HCT116 (cell line): ENCODE results near the gene MICAL3.

Source experiments
- CBX3 ChIP-seq: IDR thresholded peaks from 2 replicates; pipeline ENCODE4 v1.6.1; 2012; ENCODE audit warnings: low read depth
- CEBPB ChIP-seq: IDR thresholded peaks from 2 replicates; pipeline ENCODE4 v1.6.1; 2012; ENCODE audit warnings: low read depth
- EZH2 ChIP-seq: fragments of 200-600 bp; sonication (generic); IDR thresholded peaks from 2 replicates; pipeline ENCODE4 v1.6.1; 2017; ENCODE audit warnings: antibody characterized with exemption, mixed run types
- EZH2phosphoT487 ChIP-seq: fragments of 200-600 bp; IDR thresholded peaks from 2 replicates; pipeline ENCODE4 v1.6.1; 2018; ENCODE audit warnings: antibody characterized with exemption, borderline replicate concordance
- FOSL1 ChIP-seq: IDR thresholded peaks from 2 replicates; pipeline ENCODE4 v1.6.1; 2012; ENCODE audit warnings: low read depth
- JUND ChIP-seq: IDR thresholded peaks from 2 replicates; pipeline ENCODE4 v1.6.1; 2012
- POLR2A ChIP-seq: IDR thresholded peaks from 2 replicates; pipeline ENCODE4 v1.7.0; 2011; ENCODE audit warnings: borderline replicate concordance; ENCODE audit not compliant: insufficient read depth, insufficient read length; ENCODE audit errors: extremely low read depth
- POLR2AphosphoS5 ChIP-seq: IDR thresholded peaks from 2 replicates; pipeline ENCODE4 v1.6.1; 2011; ENCODE audit warnings: mild to moderate bottlenecking, low read depth, low read length, moderate library complexity
- RAD21 ChIP-seq: IDR thresholded peaks from 2 replicates; pipeline ENCODE4 v1.6.1; 2012; ENCODE audit warnings: low read depth, mild to moderate bottlenecking
- SP1 ChIP-seq: IDR thresholded peaks from 2 replicates; pipeline ENCODE4 v1.6.1; 2012; ENCODE audit warnings: low read depth
- ZNF274 ChIP-seq: fragments of 200-500 bp; sonication (Bioruptor generic); IDR thresholded peaks from 2 replicates; pipeline ENCODE4 v1.6.1; 2014; ENCODE audit warnings: mild to moderate bottlenecking, low read depth, low read length, inconsistent platforms
- TF ChIP-seq, protein P1 (sequence below), 3 experiments: fragments of 200-600 bp in 1 of 3; sonication (generic) in 1 of 3; IDR thresholded peaks in 2 of 3; conservative IDR thresholded peaks in 1 of 3; 2 replicates each; pipeline ENCODE4 v1.5.1; 2012 to 2017; ENCODE audit warnings: low read depth in 2 of 3, low read length in 2 of 3, antibody characterized with exemption in 1 of 3, borderline replicate concordance in 1 of 3, control low read depth in 1 of 3, mild to moderate bottlenecking in 1 of 3, mixed read lengths in 1 of 3, mixed run types in 1 of 3, moderate library complexity in 1 of 3; ENCODE audit not compliant: insufficient read depth in 1 of 3
- TF ChIP-seq, protein P2 (sequence below): IDR thresholded peaks from 2 replicates; pipeline ENCODE4 v1.6.1; 2011; ENCODE audit warnings: mild to moderate bottlenecking, low read length, moderate library complexity; ENCODE audit not compliant: insufficient replicate concordance; ENCODE audit errors: extremely low read depth
- TF ChIP-seq, protein P3 (sequence below): IDR thresholded peaks from 2 replicates; pipeline ENCODE4 v1.6.1; 2012

DNA sequence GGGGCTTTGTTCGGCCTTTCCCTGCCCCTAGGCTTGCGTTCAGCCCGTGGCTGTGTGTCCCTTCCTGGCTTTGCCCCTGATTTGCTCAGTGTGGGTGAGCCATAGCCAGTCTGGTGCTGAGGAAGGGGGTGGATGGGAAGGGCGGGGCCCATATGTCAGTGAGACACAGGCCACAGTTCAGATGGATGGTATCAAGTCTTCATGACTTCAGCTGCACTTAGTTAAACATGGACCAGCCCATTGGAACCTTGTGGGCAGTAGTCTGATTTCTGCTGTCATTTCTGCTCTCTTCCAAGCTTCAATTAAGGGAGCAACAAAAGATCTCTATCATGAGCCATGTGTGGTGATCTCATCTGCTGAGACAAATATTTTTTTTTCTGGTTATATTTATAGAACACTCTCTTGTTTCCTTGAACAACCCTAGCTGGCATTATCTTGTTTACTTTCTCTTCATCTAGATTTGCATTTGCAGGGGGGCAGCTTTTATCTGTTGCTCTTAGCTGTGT is 31.9 kb upstream of the MICAL3 start:
- TF ChIP-seq, protein P1, sequence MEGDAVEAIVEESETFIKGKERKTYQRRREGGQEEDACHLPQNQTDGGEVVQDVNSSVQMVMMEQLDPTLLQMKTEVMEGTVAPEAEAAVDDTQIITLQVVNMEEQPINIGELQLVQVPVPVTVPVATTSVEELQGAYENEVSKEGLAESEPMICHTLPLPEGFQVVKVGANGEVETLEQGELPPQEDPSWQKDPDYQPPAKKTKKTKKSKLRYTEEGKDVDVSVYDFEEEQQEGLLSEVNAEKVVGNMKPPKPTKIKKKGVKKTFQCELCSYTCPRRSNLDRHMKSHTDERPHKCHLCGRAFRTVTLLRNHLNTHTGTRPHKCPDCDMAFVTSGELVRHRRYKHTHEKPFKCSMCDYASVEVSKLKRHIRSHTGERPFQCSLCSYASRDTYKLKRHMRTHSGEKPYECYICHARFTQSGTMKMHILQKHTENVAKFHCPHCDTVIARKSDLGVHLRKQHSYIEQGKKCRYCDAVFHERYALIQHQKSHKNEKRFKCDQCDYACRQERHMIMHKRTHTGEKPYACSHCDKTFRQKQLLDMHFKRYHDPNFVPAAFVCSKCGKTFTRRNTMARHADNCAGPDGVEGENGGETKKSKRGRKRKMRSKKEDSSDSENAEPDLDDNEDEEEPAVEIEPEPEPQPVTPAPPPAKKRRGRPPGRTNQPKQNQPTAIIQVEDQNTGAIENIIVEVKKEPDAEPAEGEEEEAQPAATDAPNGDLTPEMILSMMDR (IDR thresholded peaks at IDR 0.05 in 2 of 3, conservative IDR thresholded peaks at IDR 0.05 in 1 of 3; ENCODE audit: borderline replicate concordance in 1 of 3, insufficient read depth in 1 of 3, low read depth in 2 of 3, low read length in 2 of 3): no peak
- TF ChIP-seq EZH2 (no peak), SP1 (no peak), POLR2A (no peak), JUND (no peak), CEBPB (no peak), FOSL1 (no peak), RAD21 (no peak), POLR2AphosphoS5 (no peak), EZH2phosphoT487 (no peak), ZNF274 (no peak), CBX3 (no peak)
- TF ChIP-seq, protein P2, sequence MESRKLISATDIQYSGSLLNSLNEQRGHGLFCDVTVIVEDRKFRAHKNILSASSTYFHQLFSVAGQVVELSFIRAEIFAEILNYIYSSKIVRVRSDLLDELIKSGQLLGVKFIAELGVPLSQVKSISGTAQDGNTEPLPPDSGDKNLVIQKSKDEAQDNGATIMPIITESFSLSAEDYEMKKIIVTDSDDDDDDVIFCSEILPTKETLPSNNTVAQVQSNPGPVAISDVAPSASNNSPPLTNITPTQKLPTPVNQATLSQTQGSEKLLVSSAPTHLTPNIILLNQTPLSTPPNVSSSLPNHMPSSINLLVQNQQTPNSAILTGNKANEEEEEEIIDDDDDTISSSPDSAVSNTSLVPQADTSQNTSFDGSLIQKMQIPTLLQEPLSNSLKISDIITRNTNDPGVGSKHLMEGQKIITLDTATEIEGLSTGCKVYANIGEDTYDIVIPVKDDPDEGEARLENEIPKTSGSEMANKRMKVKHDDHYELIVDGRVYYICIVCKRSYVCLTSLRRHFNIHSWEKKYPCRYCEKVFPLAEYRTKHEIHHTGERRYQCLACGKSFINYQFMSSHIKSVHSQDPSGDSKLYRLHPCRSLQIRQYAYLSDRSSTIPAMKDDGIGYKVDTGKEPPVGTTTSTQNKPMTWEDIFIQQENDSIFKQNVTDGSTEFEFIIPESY: no peak
- TF ChIP-seq, protein P3, sequence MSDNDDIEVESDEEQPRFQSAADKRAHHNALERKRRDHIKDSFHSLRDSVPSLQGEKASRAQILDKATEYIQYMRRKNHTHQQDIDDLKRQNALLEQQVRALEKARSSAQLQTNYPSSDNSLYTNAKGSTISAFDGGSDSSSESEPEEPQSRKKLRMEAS: no peak
